ENCODE results near the gene CHST4.
"Not testable (repeated sequence)": the region's sequence is repeated elsewhere in the genome, so short reads cannot be mapped to it uniquely, and the experiment has no call there.

Gene CHST4

DNA sequence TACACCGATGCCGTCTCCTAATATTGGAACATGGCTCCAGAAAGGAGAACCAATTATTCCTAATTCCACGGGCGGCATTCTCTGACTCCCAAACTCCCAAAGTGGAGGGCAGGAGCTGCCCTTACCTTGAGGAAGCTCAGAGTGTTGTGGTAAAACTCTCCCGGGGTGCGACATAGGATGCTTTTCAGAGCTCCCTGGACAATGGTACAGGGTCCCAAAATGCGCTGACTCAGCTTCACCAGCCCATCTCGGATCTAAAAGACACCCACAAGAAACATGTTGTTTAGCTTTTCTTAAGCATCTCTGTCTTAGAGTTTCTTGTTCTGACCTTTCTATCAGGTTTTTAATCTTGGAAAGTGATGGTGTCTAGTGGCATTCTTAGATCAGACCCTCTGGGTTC, 43.9 kb downstream of the CHST4 start:
- DNase-seq = no peak

GRCh38 chr16:71572497-71573116, 46.4 kb downstream of the CHST4 start:
- DNase-seq = no peak

DNA sequence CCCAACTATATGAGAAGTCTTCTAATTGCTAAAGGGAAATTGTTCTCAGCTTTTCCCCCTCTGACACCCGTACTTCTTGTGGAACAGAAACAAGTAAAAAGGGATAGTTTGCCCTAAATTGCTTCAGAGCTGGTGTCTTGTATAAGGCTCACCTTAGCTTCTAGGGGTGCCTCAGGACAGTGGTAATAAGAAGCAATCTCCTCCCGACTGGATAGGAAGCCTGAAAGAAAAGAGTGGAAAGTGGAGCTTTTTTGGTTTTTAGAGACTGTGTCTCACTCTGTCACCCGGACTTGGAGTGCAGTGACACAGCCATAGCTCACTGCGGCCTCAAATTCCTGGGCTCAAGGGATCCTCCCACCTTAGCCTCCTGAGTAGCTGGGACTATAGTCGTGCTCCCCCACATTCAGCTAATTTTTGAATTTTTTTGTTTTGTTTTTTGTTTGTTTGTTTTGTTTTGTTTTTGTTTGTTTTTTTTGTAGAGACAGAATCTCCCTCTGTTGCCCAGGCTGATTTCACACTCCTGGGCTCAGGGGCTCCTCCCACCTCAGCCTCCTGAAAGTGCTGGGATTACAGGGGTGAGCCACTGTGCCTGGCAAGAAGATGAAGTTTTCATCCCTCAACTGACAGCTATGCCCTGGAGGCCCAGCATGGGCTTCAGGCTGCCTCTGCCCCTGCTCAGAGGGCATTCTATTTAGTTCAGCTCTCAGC, 47.3 kb downstream of the CHST4 start:
- no peak for DNase-seq

DNA sequence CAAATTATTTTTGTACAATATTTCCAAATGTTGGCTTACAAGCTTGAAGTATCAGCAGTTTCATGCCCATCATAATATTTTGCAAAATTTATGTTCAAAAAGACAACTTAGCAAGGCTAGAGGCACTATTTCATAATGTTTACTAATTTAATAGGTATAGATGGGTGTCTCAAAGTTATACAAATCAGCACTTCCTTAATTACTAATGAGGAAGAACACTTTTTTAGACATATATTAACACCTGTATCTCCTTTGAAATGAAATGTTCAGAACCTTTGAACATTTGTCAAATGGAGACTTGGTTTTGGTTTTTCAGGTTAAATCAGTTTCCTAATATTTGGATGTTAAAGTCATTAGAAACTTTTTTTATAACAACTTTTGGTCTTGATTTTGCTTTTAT, 48.5 kb downstream of the CHST4 start:
- no peak for DNase-seq

DNA sequence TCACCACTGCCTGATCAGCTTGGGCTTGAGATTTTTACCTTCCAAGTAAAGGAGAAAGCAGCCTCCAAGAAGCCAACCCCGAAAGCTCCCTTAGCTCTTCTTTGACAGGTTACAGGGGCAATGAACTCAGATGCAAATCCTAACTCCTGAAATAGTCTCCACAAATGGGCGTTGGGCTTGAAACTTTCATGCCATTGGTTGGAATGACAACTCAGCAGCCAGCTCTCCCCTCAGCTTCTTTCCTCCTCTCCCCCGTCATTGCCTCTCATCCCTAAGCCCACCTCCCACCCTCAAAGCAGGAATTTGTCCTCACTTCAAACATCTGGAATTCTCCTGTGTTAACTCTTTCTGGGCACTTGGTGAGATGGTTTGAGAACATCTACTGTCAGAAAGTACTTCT, 50.7 kb downstream of the CHST4 start, which contains the start of gene TAT:
Gene TAT, minus strand, starts transcription at position 122 of the 400 bp plus-strand sequence. CDS start 677 bp downstream, outside the sequence.
- no peak for DNase-seq

GRCh38 chr16:71582553-71582848, 56.3 kb downstream of the CHST4 start:
- DNase-seq = not testable (repeated sequence)

GRCh38 chr16:71584543-71585317, 58.5 kb downstream of the CHST4 start:
- DNase-seq = no peak

- no peak for DNase-seq
These were observed 59.1 kb downstream of the CHST4 start for GRCh38 chr16:71585318-71585703.

Data from NCI-H524 treated with DMSO at 0.1 percent for 48 hours (cell line).